Stimulated activated CD8-positive, alpha-beta memory T cell treated with anti-CD3 and anti-CD28 coated beads, Interleukin-7, amount 100 ng/mL, for 1 hour (primary cell): ENCODE data around the gene INCA1.

Experiments used
- DNase-seq, 2 donors: peaks; one replicate each; pipeline ENCODE4 v3.0.0-alpha.2; 2020; ENCODE audit warnings: low read depth in 2 of 2

Gene INCA1

GRCh38 chr17:4970273-4970672, 27.0 kb downstream of the INCA1 start:
- no peak for DNase-seq

- no peak for DNase-seq
Measured at GRCh38 chr17:4969551-4970173, 27.7 kb downstream of the INCA1 start.

- DNase-seq, result no peak
Measured at GRCh38 chr17:4969047-4969550, 28.2 kb downstream of the INCA1 start.

GRCh38 chr17:4968486-4969046, 28.8 kb downstream of the INCA1 start:
- DNase-seq, result no peak

- peak; percentile 83 to 88 for DNase-seq
Measured at GRCh38 chr17:4967539-4968485, 29.5 kb downstream of the INCA1 start, which contains the start of gene SPAG7. Gene SPAG7, minus strand, starts transcription at chr17:4967817. Its CDS starts 13 bp downstream, at chr17:4967804.

- peak; percentile 83 to 85 for DNase-seq
Measured at GRCh38 chr17:4966844-4967538, 30.3 kb downstream of the INCA1 start.

GRCh38 chr17:4965311-4965986, 31.9 kb downstream of the INCA1 start:
- DNase-seq, result no peak

- DNase-seq, result no peak
Measured at GRCh38 chr17:4960279-4960922, 36.9 kb downstream of the INCA1 start.

- DNase-seq, result no peak
Measured at GRCh38 chr17:4959261-4959965, 37.9 kb downstream of the INCA1 start.

- DNase-seq, result no peak
Measured at GRCh38 chr17:4958102-4958501, 39.2 kb downstream of the INCA1 start.

- DNase-seq, result no peak
Measured at GRCh38 chr17:4956493-4957061, 40.7 kb downstream of the INCA1 start.

- no peak for DNase-seq
Measured at GRCh38 chr17:4955091-4955490, 42.2 kb downstream of the INCA1 start.

GRCh38 chr17:4953451-4953961, 43.8 kb downstream of the INCA1 start:
- DNase-seq, result no peak

- DNase-seq, result no peak
Measured at GRCh38 chr17:4951486-4951885, 45.8 kb downstream of the INCA1 start.

- no peak for DNase-seq
Measured at GRCh38 chr17:4950746-4951204, 46.5 kb downstream of the INCA1 start, which contains the start of gene ENO3. Gene ENO3, plus strand, starts transcription at chr17:4951119. Its CDS starts 711 bp downstream, at chr17:4951830.

GRCh38 chr17:4950075-4950745, 47.1 kb downstream of the INCA1 start:
- DNase-seq, result no peak

GRCh38 chr17:4949321-4950074, 47.8 kb downstream of the INCA1 start:
- no peak for DNase-seq

GRCh38 chr17:4948931-4949320, 48.4 kb downstream of the INCA1 start:
- DNase-seq, result no peak
